ENCODE results near the gene CUEDC2.

- TF ChIP-seq CTCF (IDR thresholded peaks at IDR 0.05) (no peak), POLR2A (IDR thresholded peaks at IDR 0.05) (no peak)
Measured at GRCh38 chr10:102406815-102407214, 25.6 kb downstream of the CUEDC2 start.
